Fibroblast of gingiva (primary cell): ENCODE measurements around the gene CTDNEP1.

Source experiments
- DNase-seq: peaks from one replicate; pipeline ENCODE4 v3.0.0-alpha.2; 2011; ENCODE audit warnings: low read depth

CTDNEP1 gene

GRCh38 chr17:7214300-7215135 is 37.0 kb downstream of the CTDNEP1 start:
- DNase-seq, result peak; percentile 92

GRCh38 chr17:7213895-7214299 is 37.6 kb downstream of the CTDNEP1 start:
- peak; percentile 75 for DNase-seq

- no peak for DNase-seq
Measured at GRCh38 chr17:7211491-7212273, 39.9 kb downstream of the CTDNEP1 start.

- no peak for DNase-seq
Measured at GRCh38 chr17:7208754-7209460, 42.6 kb downstream of the CTDNEP1 start.

GRCh38 chr17:7208027-7208571 is 43.4 kb downstream of the CTDNEP1 start:
- no peak for DNase-seq

GRCh38 chr17:7207120-7208001 is 44.2 kb downstream of the CTDNEP1 start:
- DNase-seq, result no peak

GRCh38 chr17:7205561-7205960 is 46.0 kb downstream of the CTDNEP1 start:
- DNase-seq, result no peak

- peak; percentile 71 for DNase-seq
Measured at GRCh38 chr17:7204828-7205461, 46.6 kb downstream of the CTDNEP1 start.

GRCh38 chr17:7204336-7204735 is 47.2 kb downstream of the CTDNEP1 start:
- DNase-seq, result no peak

GRCh38 chr17:7203391-7203790 is 48.1 kb downstream of the CTDNEP1 start:
- no peak for DNase-seq

GRCh38 chr17:7196651-7197401 is 54.7 kb downstream of the CTDNEP1 start:
- no peak for DNase-seq

GRCh38 chr17:7195971-7196370 is 55.6 kb downstream of the CTDNEP1 start:
- DNase-seq, result no peak
